ENCODE data around the gene PTPRN2.

GRCh38 chr7:157622408-157623205 is 965.0 kb downstream of the PTPRN2 start:
- no peak for TF ChIP-seq CTCF (IDR thresholded peaks at IDR 0.05)
- no peak for TF ChIP-seq POLR2A (IDR thresholded peaks at IDR 0.05)
